Stimulated activated effector memory CD8-positive, alpha-beta T cell treated with anti-CD3 and anti-CD28 coated beads, Interleukin-12 subunit alpha, Interleukin-12 subunit beta, amount 100 ng/mL, for 72 hours (primary cell): Measurements from ENCODE around the gene AKAP8L.
A peak's percentile ranks its signal among the peaks of the same experiment; 100 is the strongest.
"Not testable (repeated sequence)": the region's sequence is repeated elsewhere in the genome, so short reads cannot be mapped to it uniquely, and the experiment has no call there.

ENCODE experiments used
- ATAC-seq: fragments of 150-1000 bp; cut with Tn5 transposase; 2 replicates; pipeline ENCODE4 v1.10.0; 2021
- DNase-seq, 2 donors: peaks; one replicate each; pipeline ENCODE4 v3.0.0; 2021 to 2022; ENCODE audit warnings: low spot score in 2 of 2
- H3K27ac Mint-ChIP-seq: one replicate; pipeline ENCODE4 v1.8.0; 2022; ENCODE audit warnings: mild to moderate bottlenecking, mixed read lengths
- H3K36me3 Mint-ChIP-seq: one replicate; pipeline ENCODE4 v1.8.0; 2022; ENCODE audit warnings: mild to moderate bottlenecking, mixed read lengths
- H3K4me1 Mint-ChIP-seq: one replicate; pipeline ENCODE4 v1.8.0; 2022; ENCODE audit warnings: mixed read lengths
- H3K4me3 Mint-ChIP-seq: one replicate; pipeline ENCODE4 v1.8.0; 2022; ENCODE audit warnings: mild to moderate bottlenecking, mixed read lengths
- H3K9me3 Mint-ChIP-seq: one replicate; pipeline ENCODE4 v1.8.0; 2022; ENCODE audit warnings: mixed read lengths

Gene AKAP8L

DNA sequence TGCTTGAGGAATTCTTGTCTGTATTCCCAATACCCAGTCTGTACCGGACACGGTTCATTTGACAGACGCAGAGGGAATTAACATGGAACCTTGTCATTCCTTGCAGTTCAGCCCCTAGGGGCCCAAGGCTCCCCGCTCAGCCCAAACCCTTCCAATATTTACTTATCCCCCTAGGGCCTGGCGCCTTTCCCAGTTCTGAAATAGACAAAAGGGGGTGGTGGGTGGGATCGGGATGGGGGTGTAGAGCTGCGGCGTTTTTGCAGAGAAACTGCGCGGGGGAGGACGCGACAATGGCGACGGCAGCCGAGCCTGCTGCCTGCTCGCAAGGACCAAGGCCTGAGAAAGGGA, 583 bp downstream of the AKAP8L start:
- H3K4me1 Mint-ChIP-seq, result peaks cover 46% of the 10 kb centered on the region

DNA sequence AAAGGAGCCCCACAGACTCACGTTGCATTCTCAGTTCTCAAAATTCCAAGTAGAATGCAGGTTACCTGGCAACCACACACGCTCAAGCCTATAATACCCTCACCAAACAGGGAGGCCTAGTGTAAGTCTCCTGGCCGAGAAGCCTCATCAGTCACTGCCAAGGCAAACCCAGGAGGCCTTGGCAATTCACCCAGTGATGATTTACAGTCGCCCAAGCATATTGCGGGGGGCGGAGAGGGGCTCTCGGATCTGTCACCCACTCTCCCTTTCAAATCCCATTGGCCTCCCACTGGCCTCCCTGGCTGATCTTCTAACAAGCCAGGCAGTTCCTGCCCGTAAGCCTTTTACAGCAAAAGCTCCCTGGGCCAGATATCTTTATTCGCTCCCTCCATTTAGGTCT, 1.1 kb downstream of the AKAP8L start:
- Mint-ChIP-seq H3K27ac (peak overlapping the region; percentile 98), H3K4me3 (peak overlapping the region; percentile 92), H3K4me1 (peaks cover 51% of the 10 kb centered on the region), H3K36me3 (peaks cover 48% of the 10 kb centered on the region), H3K9me3 (no peaks in the 10 kb centered on the region)
- ATAC-seq (no peak), DNase-seq (no peak)

More for the DNA sequence above, 583 bp downstream of the AKAP8L start:
- H3K4me3 Mint-ChIP-seq, result peak overlapping the region; percentile 92
- ATAC-seq (no peak), DNase-seq (no peak)
- peaks cover 53% of the 10 kb centered on the region for H3K36me3 Mint-ChIP-seq
- no peaks in the 10 kb centered on the region for H3K9me3 Mint-ChIP-seq
- H3K27ac Mint-ChIP-seq, result peak overlapping the region; percentile 98

DNA sequence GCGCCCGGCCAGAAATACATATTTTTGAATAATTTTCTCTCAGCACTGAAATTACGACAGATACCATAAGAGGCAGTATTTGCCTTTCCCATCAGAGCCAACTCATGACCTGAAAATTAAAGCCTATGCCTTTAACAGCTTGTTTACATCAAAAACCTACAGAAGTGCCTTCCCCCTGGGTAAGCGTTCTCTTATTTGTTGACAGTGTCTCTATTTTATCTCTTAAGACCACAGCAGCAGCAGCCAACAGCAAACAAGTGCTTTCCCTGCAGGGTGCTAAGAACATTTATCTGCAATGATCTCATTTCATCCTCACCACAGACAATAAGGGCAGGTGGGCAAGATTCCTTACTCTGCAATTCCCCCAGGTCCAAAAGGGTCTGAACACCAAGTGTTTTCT, 6.0 kb downstream of the AKAP8L start:
- ATAC-seq (no peak), DNase-seq (no peak)
- no peak overlapping the region for H3K4me3 Mint-ChIP-seq
- peak overlapping the region; percentile 52 for H3K27ac Mint-ChIP-seq
- H3K4me1 Mint-ChIP-seq, result peaks cover 37% of the 10 kb centered on the region
- H3K9me3 Mint-ChIP-seq, result no peaks in the 10 kb centered on the region
- peaks cover 46% of the 10 kb centered on the region for H3K36me3 Mint-ChIP-seq

GRCh38 chr19:15411351-15411750, 7.4 kb downstream of the AKAP8L start:
- H3K4me1 Mint-ChIP-seq, result peaks cover 24% of the 10 kb centered on the region
- H3K36me3 Mint-ChIP-seq, result peaks cover 59% of the 10 kb centered on the region
- not testable (repeated sequence) for ATAC-seq, H3K27ac Mint-ChIP-seq, H3K9me3 Mint-ChIP-seq, H3K4me3 Mint-ChIP-seq, DNase-seq

DNA sequence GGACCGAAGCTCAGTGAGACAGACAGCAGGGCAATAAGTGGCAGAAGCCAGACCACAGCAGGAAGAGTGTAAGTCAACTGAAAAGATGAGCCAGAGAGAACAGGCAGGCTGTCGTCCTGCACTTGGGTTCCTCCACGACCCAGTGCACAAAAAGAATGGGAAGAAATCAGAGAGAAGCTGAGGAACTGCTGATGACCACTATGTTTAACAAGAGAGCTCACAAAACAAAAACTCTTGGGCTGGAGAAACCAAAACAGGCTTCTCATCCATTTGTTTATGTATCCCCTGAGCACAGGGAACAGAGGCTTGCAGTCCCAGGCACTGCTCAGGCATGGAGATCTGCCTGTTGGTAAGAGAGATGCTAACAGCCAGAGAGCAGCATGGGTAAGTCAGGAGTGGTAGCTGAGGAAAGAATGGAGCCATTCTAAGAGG, 14.0 kb downstream of the AKAP8L start:
- ATAC-seq, result no peak
- no peak overlapping the region for H3K4me3 Mint-ChIP-seq
- H3K4me1 Mint-ChIP-seq, result peaks cover 29% of the 10 kb centered on the region
- no peak for DNase-seq
- H3K9me3 Mint-ChIP-seq, result no peaks in the 10 kb centered on the region
- H3K36me3 Mint-ChIP-seq, result peaks cover 67% of the 10 kb centered on the region
- peak overlapping the region; percentile 75 for H3K27ac Mint-ChIP-seq

- Mint-ChIP-seq H3K27ac (peak overlapping the region; percentile 75), H3K4me3 (no peak overlapping the region), H3K9me3 (no peaks in the 10 kb centered on the region), H3K36me3 (peaks cover 68% of the 10 kb centered on the region), H3K4me1 (peaks cover 26% of the 10 kb centered on the region)
- ATAC-seq (no peak), DNase-seq (no peak)
These were observed 14.6 kb downstream of the AKAP8L start for GRCh38 chr19:15404097-15404779.

DNA sequence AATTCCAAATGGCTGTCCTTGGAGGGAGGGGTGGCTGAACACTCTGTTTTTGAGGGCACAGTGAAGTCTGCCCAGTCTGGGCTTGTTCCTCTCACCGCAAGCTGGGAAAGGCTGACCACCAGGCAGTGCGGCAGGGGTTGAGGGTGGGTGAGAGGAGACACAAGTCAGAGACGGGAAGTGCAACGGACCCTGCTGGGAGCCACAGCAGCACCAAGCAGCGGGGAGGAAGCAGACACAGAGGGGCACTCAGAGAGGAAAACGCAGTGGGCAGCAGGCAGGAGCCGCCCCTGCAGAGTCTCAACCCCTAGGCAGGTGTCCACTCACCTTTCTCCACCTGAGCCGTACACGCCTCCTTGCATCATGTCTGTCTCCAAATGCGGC, 15.6 kb downstream of the AKAP8L start:
- ATAC-seq (no peak), DNase-seq (no peak)
- peaks cover 23% of the 10 kb centered on the region for H3K4me1 Mint-ChIP-seq
- H3K36me3 Mint-ChIP-seq, result peaks cover 65% of the 10 kb centered on the region
- H3K9me3 Mint-ChIP-seq, result no peaks in the 10 kb centered on the region
- H3K27ac Mint-ChIP-seq, result peak overlapping the region; percentile 34
- no peak overlapping the region for H3K4me3 Mint-ChIP-seq

- peak overlapping the region; percentile 34 for H3K27ac Mint-ChIP-seq
- DNase-seq (no peak), ATAC-seq (no peak)
- H3K4me3 Mint-ChIP-seq, result no peak overlapping the region
- H3K4me1 Mint-ChIP-seq, result peaks cover 23% of the 10 kb centered on the region
- peaks cover 65% of the 10 kb centered on the region for H3K36me3 Mint-ChIP-seq
- no peaks in the 10 kb centered on the region for H3K9me3 Mint-ChIP-seq
These were observed 16.2 kb downstream of the AKAP8L start for GRCh38 chr19:15402411-15403150.

GRCh38 chr19:15401397-15401710, 17.4 kb downstream of the AKAP8L start:
- Mint-ChIP-seq H3K27ac (no peak overlapping the region), H3K4me1 (peaks cover 28% of the 10 kb centered on the region), H3K36me3 (peaks cover 66% of the 10 kb centered on the region), H3K4me3 (no peak overlapping the region), H3K9me3 (no peaks in the 10 kb centered on the region)
- DNase-seq, result no peak
- ATAC-seq, result no peak

DNA sequence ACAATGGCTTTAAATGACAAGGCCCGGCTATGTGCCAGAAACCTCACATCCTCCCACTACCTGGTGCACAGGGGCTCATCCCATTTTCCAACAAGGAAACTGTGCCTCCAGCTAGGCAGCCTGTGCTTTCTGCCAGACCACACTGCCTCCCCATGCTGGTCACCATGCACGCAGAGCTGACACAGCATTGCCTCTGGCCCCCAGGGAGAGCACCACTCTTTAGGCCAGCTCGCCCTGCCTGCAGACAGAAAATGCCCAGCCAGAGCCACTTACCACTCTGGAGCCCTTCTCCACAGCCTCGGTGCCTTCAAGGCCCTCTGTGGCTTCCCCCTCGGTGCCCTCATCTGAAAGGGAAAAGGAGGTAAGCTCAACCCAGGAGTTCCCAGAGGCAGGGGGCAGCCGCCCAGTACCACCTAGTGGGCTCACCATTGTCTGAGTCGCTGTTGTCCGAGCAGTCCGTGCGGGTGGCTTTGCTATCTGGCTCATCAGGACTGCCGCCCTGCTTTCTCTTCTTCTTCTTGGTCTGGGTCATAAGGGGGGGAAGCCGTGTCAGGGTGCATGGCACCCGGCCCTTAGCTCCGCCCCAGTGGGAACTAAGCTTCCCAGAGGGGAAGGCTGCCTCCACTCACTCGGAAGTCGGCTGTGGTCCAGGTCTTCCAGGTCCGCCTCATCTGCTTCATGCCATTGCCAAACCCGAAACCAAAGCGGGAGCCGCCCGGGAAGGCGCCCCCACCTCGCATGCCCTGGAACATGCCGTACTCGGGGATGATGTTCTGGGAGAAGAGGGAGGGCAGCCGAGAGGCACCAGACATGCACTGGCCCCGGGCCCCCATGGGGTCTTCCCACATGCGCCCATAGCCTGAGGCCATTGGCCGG, 18.0 kb downstream of the AKAP8L start:
- Mint-ChIP-seq H3K4me1 (peaks cover 27% of the 10 kb centered on the region), H3K36me3 (peaks cover 66% of the 10 kb centered on the region), H3K27ac (peak overlapping the region; percentile 29), H3K9me3 (no peaks in the 10 kb centered on the region), H3K4me3 (no peak overlapping the region)
- no peak for DNase-seq
- ATAC-seq, result no peak

DNA sequence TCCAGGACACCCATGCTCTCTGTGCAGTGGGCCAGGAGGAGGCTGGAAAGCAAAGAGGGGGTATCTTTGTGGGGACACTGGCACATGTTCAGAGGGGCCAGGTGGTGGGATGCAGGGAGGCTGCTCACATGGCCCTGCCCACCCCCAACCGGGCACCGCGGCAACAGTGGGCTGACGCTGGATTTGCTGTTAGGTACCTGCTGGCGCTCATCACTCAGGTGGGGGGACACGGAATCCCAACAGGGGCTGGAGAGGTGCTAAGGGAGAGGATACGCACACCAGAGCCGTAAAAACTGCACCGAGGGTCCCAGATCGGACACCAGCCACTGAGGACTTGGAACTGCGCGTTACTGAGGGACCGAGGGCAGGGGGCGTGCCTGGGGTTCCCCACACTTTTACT, 19.2 kb downstream of the AKAP8L start:
- Mint-ChIP-seq H3K36me3 (peaks cover 73% of the 10 kb centered on the region), H3K27ac (no peak overlapping the region), H3K4me1 (peaks cover 18% of the 10 kb centered on the region), H3K4me3 (no peak overlapping the region), H3K9me3 (no peaks in the 10 kb centered on the region)
- ATAC-seq (no peak), DNase-seq (no peak)

GRCh38 chr19:15399234-15399515, 19.6 kb downstream of the AKAP8L start:
- ATAC-seq, result no peak
- H3K4me1 Mint-ChIP-seq, result peaks cover 13% of the 10 kb centered on the region
- DNase-seq, result no peak
- no peaks in the 10 kb centered on the region for H3K9me3 Mint-ChIP-seq
- no peak overlapping the region for H3K4me3 Mint-ChIP-seq
- no peak overlapping the region for H3K27ac Mint-ChIP-seq
- peaks cover 78% of the 10 kb centered on the region for H3K36me3 Mint-ChIP-seq

DNA sequence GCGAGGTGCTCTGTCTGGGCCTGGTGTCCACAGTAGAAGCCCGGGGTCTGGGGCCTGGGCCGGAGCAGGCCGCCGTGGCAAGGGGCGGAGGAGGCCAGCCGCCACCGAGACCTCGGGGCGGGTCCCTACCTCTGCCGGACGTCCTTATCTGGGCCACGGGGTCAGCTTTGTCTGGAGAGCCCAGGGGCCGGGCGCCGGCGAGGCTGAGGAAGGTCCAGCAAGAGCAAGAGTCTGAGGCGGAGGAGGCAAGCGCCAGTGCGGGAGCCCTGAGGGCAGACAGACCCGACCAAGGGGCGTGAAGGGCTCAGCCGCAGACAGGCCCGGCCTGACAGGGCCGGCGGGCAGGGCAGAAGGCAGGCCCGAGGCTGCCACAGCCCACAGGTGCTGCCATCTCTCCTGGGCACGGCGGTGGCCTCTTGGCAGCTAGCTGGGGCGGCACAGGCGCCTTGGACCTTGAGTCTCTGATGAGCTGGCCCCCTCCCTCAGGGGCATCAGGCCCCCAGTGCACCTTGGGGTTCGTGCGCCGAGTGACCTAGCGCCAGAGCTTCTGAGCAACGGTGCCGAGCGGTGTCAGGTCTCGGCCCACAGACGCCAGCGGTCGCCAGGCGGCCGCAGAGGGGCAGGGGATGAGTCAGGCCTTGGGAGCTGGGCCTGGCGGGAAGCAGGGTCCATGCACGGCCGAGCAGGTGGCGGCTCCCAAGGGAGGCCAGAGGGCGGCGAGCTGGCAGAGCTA, 20.1 kb downstream of the AKAP8L start:
- H3K4me3 Mint-ChIP-seq, result no peak overlapping the region
- H3K4me1 Mint-ChIP-seq, result peaks cover 12% of the 10 kb centered on the region
- H3K9me3 Mint-ChIP-seq, result no peaks in the 10 kb centered on the region
- H3K36me3 Mint-ChIP-seq, result peaks cover 82% of the 10 kb centered on the region
- DNase-seq (no peak), ATAC-seq (no peak)
- peak overlapping the region; percentile 72 for H3K27ac Mint-ChIP-seq

- Mint-ChIP-seq H3K36me3 (peaks cover 82% of the 10 kb centered on the region), H3K9me3 (no peaks in the 10 kb centered on the region), H3K4me1 (peaks cover 12% of the 10 kb centered on the region), H3K4me3 (no peak overlapping the region), H3K27ac (peak overlapping the region; percentile 72)
- ATAC-seq (no peak), DNase-seq (no peak)
These were observed 21.0 kb downstream of the AKAP8L start for GRCh38 chr19:15397782-15398181.

GRCh38 chr19:15397236-15397635, 21.6 kb downstream of the AKAP8L start:
- ATAC-seq (no peak), DNase-seq (no peak)
- no peak overlapping the region for H3K4me3 Mint-ChIP-seq
- H3K9me3 Mint-ChIP-seq, result no peaks in the 10 kb centered on the region
- H3K27ac Mint-ChIP-seq, result peak overlapping the region; percentile 72
- peaks cover 12% of the 10 kb centered on the region for H3K4me1 Mint-ChIP-seq
- peaks cover 86% of the 10 kb centered on the region for H3K36me3 Mint-ChIP-seq
